NCI-H2081 treated with DMSO at 0.1 percent for 48 hours (cell line): ENCODE measurements around the gene HDC.

Experiments
- DNase-seq: peaks from one replicate; lab custom pipeline; 2025; lab: John Stamatoyannopoulos, UW

The HDC gene

DNA sequence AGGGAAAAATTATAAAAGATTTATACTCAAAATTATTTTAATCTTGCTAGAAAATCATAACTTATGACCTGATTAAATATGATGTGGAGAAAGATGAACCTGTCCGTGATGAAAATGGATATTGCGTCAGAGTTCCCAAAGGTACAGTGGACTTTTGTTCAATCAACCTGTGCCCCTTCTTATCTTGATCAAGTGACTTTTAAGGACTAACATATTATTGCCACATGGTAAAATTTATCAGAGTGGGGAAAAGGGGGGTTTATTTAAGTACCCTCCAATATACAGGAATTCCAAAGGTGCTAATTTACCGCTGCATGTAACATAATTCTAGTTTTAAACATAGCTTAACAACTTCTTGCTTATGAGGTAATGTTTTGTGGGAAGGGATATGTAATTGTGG, 39.6 kb downstream of the HDC start:
- no peak for DNase-seq

DNA sequence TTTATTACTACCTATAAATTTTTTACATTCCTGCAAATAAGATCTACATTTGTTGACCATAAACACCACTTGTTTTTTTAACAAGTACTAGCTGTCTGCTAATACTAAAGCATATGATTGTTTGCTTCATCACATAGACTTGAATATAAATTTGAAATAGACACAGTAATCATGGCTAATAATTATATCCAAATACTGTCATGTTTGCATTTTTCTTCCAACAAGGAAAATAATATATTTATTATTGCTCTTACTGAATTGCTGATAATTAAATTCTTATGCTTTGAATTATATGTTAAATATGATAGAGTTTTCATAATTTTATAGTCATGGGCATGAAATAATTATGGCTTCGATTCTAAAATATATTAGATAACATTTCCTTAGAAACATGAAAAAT, 40.5 kb downstream of the HDC start:
- DNase-seq = no peak

DNA sequence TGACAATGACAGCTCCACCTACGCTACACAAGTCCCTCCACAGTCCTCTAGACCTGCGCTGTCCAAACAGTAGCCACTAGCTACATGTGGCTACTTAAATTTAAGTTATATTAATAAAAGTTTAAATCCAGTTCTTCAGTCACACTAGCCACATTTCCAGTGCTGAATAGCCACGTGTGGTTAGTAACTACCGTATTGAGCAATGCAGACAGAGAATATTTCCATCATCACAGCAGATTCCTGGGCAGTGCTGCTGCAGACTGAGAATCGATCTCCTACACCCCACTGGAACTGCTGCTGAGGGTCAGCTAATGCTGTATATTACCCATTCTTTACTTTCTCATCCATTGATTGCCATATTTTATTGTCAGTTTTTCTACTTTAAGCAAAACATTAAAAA, 40.9 kb downstream of the HDC start:
- no peak for DNase-seq

DNA sequence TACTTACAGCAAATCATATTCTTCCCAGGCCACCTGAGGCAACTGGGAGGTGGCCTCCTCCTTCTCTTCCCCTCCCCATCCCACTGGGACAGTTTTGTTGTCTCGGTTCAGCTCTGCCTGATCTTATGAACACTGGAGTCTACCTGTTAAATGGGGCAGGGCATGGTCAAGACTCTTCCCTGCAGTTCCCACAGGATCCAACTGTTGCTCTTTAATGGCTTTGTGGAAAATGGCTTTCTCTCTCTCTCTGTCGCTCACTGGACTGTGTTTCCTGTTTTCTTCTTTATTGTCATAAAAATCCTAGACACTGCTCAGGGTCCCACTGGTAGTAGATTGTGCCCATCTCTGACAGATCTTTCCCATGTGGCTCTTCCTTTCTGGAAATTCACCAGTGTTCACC, 43.3 kb downstream of the HDC start:
- no peak for DNase-seq

DNA sequence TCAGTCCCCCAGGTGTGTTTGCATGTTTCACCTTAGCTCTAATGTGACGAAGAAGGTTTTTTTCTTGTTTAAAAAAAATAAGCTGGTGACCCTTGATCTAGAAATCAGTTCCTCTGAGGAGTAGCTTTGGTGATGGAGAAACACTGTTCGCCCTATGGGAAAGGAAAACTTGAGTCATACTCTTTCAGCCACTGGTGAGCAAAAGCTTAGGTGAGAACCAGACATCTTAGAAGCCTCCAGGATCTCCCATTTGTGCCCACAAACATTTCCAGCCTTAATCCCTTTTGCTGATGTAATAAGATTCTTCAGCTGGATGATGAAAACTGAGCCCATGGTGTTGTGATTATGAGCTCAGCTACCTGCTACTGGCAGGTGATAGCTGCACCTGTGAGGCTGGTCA, 45.7 kb downstream of the HDC start:
- no peak for DNase-seq

DNA sequence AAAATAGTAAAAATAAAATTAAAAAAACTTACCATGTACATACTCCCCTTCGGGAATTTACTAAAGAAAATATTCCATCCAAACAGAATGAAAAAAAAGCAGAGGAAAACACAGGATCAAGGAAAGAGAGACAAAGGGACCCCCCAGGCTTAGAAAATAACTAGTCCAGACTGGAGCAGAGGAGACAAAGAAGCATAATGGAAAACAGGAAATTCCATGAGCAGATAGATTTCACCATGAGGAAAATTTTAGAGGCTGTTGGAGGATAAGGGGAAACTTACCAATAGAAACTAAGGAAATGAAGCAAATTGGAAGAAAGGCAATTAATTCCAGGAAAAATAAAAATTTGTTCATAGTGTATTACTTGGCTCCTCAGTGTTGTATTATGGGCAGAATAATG, 46.8 kb downstream of the HDC start:
- no peak for DNase-seq

DNA sequence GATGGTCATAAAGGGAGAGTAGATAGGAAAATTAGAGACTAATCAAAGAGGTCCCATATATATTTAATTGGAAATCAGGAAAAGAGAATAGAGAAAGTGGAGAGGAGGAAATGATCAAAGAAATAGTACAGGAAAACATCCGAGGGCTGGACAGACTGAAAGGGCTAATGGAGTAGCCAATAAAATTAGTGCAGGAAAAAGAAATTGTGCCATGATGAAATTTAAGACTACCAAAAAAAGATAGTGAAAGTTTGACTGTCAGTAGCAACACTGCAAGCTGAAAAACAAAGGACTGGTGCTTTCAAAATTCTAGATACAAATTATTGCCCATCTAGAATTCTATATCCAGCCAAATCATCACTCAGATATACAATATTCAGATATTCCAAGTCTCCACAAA, 47.2 kb downstream of the HDC start:
- DNase-seq = no peak

DNA sequence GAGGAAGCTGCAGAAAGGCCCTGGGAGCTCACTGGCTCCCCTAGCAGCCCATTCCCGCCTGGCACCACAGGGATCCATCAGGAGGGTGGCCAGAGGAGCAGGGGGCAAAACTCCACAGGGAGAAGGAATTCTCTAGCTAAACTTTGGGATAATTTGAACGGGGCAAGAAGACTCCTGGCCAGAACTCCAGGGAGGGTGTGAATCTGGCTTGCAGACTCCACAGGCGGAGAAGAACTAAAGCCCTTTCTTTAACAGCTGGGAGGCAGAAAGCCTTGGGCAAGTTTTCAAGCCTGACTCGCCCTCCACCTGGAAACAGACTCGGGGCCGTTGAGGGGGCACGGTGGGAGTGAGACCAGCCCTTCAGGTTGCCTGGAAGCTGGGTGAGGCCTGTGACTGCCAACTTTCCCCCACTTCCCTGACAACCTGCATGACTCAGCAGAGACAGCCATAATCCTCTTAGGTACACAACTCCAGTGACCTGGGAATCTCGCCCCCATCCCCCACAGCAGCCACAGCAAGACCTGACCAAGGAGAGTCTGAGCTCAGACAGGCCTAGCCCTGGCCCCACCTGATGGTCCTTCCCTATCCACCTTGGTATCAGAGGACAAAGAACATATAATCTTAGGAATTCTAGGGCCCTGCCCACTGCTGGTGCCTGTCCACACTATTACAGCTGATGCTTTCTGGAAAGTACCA, 54.9 kb downstream of the HDC start:
- DNase-seq = no peak

DNA sequence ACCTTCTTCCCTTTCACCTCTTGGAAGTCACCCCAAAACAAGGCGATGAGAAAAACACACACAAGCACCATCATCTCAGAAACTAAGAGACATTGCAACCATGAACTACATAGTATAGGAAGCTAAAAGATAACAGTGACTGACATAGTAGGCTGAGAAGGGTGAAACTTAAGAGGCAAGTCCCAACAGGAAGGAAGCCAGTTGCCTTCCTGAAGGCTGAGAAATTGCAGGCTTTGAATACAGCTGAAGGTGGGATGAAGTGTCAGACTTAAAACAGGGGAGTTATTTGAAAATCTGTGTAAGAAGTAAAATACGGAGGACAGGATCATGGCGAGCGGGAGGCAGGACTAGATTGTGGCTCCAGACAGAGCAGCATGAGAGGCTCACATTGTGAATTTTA, 55.7 kb downstream of the HDC start:
- no peak for DNase-seq

DNA sequence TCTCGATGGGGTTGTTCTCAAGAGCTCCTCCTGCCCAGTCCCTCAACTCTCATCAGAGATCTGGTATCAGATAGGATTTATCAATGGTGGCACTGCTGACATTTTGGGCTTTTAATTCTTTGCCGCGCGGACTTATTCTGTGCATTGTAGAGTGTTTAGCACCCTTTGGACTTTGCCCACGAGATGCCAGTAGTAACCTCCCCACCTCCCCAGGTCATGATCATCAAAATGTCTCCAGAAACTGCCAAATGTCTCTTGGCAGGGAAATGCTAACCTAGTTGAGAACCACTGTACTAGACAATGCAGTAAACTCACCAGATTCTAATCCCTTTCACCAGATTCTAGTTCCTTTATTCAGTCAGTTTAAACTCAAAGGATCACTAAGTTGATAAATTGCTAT, 59.5 kb downstream of the HDC start:
- no peak for DNase-seq

DNA sequence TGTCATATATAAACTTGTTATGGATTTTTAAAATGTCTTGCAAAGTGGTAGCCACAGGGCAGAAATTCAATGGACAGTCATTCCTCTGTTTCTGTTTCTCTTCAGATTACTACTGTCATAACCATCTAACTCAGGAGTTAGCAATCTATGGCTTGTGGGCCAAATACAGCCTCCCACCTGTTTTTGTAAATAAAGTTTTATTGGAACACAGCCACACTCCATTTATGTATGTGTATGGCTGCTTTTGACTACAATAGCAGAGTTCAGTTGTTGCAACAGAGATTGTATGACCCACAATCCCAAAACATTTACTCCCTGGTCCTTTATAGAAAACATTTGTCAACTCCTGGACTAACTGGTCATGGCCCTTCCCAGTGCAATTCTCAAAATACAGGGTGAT, 63.5 kb downstream of the HDC start:
- no peak for DNase-seq

DNA sequence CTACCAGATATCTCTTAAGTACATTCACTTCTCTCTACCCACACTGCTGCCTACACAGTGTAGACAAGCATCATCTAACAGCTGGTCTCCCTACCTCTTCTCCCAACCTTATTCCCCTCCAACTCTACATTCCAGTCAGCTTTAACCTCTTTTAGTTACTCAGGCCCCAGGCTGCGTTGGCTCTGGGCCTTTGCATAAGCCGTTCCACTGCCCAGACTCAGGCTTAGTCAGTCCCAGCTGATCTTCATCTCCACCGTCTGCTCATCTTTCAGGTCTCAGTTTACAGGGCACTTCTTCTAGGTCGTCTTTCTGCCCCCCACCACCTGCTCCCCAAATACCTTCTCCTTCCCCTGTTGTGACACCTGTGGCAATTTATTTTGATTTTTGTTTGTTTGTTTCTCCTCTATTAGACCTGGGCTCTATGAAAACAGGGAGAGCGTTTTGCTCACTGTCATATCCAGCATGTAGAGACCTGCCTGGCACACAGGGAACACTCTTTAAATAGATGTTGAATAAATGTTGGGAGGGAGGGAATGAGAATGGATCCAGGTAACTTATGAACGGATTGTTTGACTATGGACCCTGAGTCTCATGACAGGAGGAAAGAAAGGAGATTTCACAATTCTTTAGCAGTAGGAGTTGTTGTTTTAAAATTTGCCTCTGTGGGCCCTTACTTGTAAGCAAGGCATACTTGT, 72.5 kb downstream of the HDC start:
- DNase-seq = no peak

DNA sequence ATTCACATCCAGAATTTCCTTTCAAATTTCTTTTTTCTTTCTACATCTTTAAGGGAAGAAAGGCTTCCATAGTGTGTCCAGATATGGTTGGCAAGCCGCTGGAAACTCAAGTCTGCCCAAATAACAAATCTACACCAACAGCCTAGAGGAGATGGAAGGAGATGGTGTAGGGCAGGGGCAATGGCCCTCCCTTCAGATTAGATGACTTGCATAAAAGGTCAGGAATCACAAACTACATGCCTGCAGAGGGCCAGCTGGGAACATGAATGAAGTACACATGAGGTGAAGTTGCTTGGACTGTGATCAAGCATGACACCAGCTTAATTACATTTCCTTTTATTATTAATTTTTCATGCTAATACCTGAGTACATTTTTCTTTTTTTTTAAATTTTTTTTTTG, 73.4 kb downstream of the HDC start:
- no peak for DNase-seq
